Measurements from ENCODE around the gene CTAG1B. TPM values are rescaled to one million over a fixed set of nuclear protein-coding genes. Genes with fewer than 3 reads are reported as not detected.
A peak's percentile ranks its signal among the peaks of the same experiment; 100 is the strongest.

CTAG1B gene
- total and polyA plus RNA-seq, 2 of the 8 experiments (the other 6 are each of a cell fraction or from before 2014, with no cell fraction given): not detected

DNA sequence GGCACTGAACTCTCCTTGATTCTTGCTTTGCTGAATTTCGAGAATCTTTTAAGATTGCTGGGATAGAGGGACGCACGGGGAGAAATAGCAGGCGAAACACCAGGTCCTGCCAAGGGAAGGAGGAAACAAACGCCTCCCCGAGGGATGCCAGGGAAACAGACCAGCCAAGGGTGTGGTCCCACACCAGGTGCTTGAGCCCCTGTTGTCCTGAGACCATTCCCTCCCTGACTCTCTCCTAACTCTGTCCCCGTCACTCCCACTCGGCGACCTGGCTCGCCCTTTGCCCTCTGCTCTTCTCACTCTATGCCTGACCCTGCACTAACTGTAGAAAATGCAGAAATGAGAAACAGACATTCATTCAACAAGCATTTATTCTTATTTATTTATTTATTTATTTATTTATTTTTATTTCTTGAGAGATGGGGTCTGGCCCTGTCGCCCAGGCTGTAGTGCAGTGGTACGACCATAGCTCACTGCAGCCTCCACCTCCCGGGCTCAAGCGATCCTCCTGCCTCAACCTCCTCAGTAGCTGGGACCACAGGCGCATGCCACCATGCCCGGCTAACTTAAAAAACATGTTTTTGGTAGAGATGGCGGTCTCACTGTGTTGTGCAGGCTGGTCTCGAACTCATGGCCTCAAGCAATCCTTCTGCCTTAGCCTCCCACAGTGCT, 16.2 kb downstream of the CTAG1B start:
- Histone ChIP-seq H4K91ac (replicated peaks; ENCODE audit: insufficient read length, low read length) (no peak overlapping the region), H2AK5ac (ENCODE audit: low read depth, low read length) (no peak overlapping the region), H4K5ac (ENCODE audit: insufficient read length, low read depth, low read length) (no peak overlapping the region), H3K27me3 (replicated peaks in 1 of 4; ENCODE audit: control insufficient read depth in 3 of 4, extremely low read depth in 1 of 4, insufficient read depth in 3 of 4, low read length in 3 of 4) (no peaks in the 10 kb centered on the region), H2AFZ (ENCODE audit: low read length) (no peak overlapping the region), H2BK120ac (replicated peaks; ENCODE audit: low read depth, low read length) (no peak overlapping the region), H3K4me2 (ENCODE audit: insufficient read depth in 1 of 2, low read depth in 2 of 2, low read length in 2 of 2) (no peak overlapping the region), H4K8ac (ENCODE audit: extremely low read depth, insufficient read depth, low read length) (no peak overlapping the region), H2BK20ac (ENCODE audit: low read length) (no peak overlapping the region), H3K79me1 (ENCODE audit: low read depth, low read length) (no peaks in the 10 kb centered on the region), H3K4me1 (replicated peaks in 1 of 4; ENCODE audit: control insufficient read depth in 3 of 4, insufficient read depth in 4 of 4, low read length in 3 of 4) (peaks cover 0 to 2% (median 0%) of the 10 kb centered on the region in 4 experiments; a peak in 1 of 7 replicates), H3K23me2 (ENCODE audit: low read depth, low read length) (no peaks in the 10 kb centered on the region), H2BK5ac (ENCODE audit: low read depth, low read length) (no peak overlapping the region), H3K4me3 (ENCODE audit: extremely low read depth in 1 of 4, insufficient read depth in 2 of 4, low read depth in 3 of 4, low read length in 4 of 4) (no peak overlapping the region), H3K79me2 (ENCODE audit: control insufficient read depth in 1 of 2, insufficient read depth in 2 of 2, low read length in 2 of 2) (no peaks in the 10 kb centered on the region), H3K9ac (replicated peaks in 1 of 4; ENCODE audit: extremely low read depth in 1 of 4, low read depth in 3 of 4, low read length in 3 of 4) (no peak overlapping the region), H4K20me1 (replicated peaks in 1 of 2; ENCODE audit: control insufficient read depth in 1 of 2, insufficient read depth in 2 of 2, low read length in 2 of 2) (no peaks in the 10 kb centered on the region), H2BK15ac (ENCODE audit: low read length) (no peak overlapping the region), H3K36me3 (ENCODE audit: control insufficient read depth in 2 of 4, insufficient read depth in 4 of 4, low read length in 3 of 4) (no peaks in the 10 kb centered on the region), H3K23ac (ENCODE audit: insufficient read length) (no peak overlapping the region), H3K56ac (replicated peaks; ENCODE audit: insufficient read length, low read depth, low read length) (no peak overlapping the region), H3K27ac (ENCODE audit: low read depth, low read length) (no peak overlapping the region), H3K14ac (ENCODE audit: insufficient read length) (no peak overlapping the region), H3K18ac (ENCODE audit: extremely low read depth, low read length) (no peak overlapping the region), H3K4ac (replicated peaks; ENCODE audit: insufficient read length, low read depth, low read length) (no peak overlapping the region), H2BK12ac (ENCODE audit: low read depth, low read length) (no peak overlapping the region), H3K9me3 (ENCODE audit: insufficient read depth in 2 of 2, low read depth in 1 of 2, low read length in 1 of 2) (no peaks in the 10 kb centered on the region; a peak in 2 of 4 replicates)
- POLR2A ChIA-PET (ENCODE audit: partially characterized antibody): no interaction called here
- FAIRE-seq: peak; percentile 39
- CTCF ChIA-PET (ENCODE audit: partially characterized antibody): interaction anchor here (0.7 to 1.3 kb wide), 2 partner anchors 9 kb away, joined by 3 read pairs; no protein-coding TSS in a partner anchor
- DNase-seq (ENCODE audit: low read depth in 1 of 2, low spot score in 2 of 2): no peak
- WGBS, 2 experiments (ENCODE audit: extremely low coverage in 1 of 2, insufficient coverage in 1 of 2, insufficient read length in 1 of 2, insufficient replicate concordance in 2 of 2, low coverage in 1 of 2, low lambda C conversion rate in 2 of 2, missing lambda C conversion rate in 1 of 2): 93% methylated on average over 14 of the region's 18 CpGs; no CpG with 5 or more reads in 1 of the 2 experiments
- no peak for TF ChIP-seq NANOG (IDR thresholded peaks at IDR 0.05; ENCODE audit: insufficient read depth, low read depth, low read length, poor library complexity, severe bottlenecking)
- TF ChIP-seq SIN3A (conservative IDR thresholded peaks at IDR 0.05 in 1 of 2, IDR thresholded peaks at IDR 0.05 in 1 of 2; ENCODE audit: low read depth in 1 of 2, low read length in 2 of 2): no peak
- TF ChIP-seq, protein P1, sequence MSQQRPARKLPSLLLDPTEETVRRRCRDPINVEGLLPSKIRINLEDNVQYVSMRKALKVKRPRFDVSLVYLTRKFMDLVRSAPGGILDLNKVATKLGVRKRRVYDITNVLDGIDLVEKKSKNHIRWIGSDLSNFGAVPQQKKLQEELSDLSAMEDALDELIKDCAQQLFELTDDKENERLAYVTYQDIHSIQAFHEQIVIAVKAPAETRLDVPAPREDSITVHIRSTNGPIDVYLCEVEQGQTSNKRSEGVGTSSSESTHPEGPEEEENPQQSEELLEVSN (IDR thresholded peaks at IDR 0.05): no peak
- TF ChIP-seq CHD1 (IDR thresholded peaks at IDR 0.05; ENCODE audit: low read depth, low read length): no peak
- TF ChIP-seq BRCA1 (IDR thresholded peaks at IDR 0.05; ENCODE audit: low read depth, low read length): no peak
- no peak for TF ChIP-seq POU5F1 (IDR thresholded peaks at IDR 0.05; ENCODE audit: low read depth, low read length)
- TF ChIP-seq, protein P2, sequence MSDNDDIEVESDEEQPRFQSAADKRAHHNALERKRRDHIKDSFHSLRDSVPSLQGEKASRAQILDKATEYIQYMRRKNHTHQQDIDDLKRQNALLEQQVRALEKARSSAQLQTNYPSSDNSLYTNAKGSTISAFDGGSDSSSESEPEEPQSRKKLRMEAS (IDR thresholded peaks at IDR 0.05): no peak
- TF ChIP-seq RFX5 (IDR thresholded peaks at IDR 0.05; ENCODE audit: borderline replicate concordance, low read depth, low read length): no peak
- TF ChIP-seq POLR2A (IDR thresholded peaks at IDR 0.05; ENCODE audit: control extremely low read depth in 1 of 2, low read depth in 2 of 2, low read length in 2 of 2): no peak
- no peak for TF ChIP-seq KDM1A (IDR thresholded peaks at IDR 0.05; ENCODE audit: borderline replicate concordance, low read length)
- TF ChIP-seq TAF1 (IDR thresholded peaks at IDR 0.05; ENCODE audit: low read depth, low read length): no peak
